Fibroblast of mammary gland (primary cell): ENCODE measurements around the gene MLC1.
"Not testable (repeated sequence)": the region's sequence is repeated elsewhere in the genome, so short reads cannot be mapped to it uniquely, and the experiment has no call there.

Experiments used
- DNase-seq: peaks from one replicate; pipeline ENCODE4 v3.0.0-alpha.2; 2010; ENCODE audit warnings: low read depth
- H3K4me3 ChIP-seq: 2 replicates; pipeline ENCODE4 v1.5.1; 2011; ENCODE audit warnings: low read depth, mild to moderate bottlenecking, low read length, moderate library complexity; ENCODE audit not compliant: control insufficient read depth
- TF ChIP-seq, protein P1 (sequence below): conservative IDR thresholded peaks from 2 replicates; pipeline ENCODE4 v1.5.1; 2011; ENCODE audit warnings: low read depth, low read length, inconsistent platforms; ENCODE audit not compliant: control insufficient read depth, insufficient read depth

MLC1 gene

DNA sequence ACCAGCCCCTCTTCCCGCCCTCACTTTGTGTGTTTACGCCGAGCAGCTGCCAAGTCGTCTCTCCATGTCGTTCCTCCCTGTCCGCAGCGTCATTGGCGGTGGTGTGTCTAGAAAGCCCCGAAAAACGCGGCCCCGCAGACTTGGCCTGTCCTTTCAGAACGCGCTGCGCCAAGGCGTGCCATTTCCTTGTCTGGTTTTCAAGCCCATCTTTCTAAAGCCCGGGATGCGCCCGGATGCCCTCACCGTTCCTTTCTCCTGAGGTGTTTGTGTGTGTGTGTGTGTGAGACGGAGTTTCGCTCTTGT, 5.1 kb upstream of the MLC1 start:
- TF ChIP-seq, protein P1, sequence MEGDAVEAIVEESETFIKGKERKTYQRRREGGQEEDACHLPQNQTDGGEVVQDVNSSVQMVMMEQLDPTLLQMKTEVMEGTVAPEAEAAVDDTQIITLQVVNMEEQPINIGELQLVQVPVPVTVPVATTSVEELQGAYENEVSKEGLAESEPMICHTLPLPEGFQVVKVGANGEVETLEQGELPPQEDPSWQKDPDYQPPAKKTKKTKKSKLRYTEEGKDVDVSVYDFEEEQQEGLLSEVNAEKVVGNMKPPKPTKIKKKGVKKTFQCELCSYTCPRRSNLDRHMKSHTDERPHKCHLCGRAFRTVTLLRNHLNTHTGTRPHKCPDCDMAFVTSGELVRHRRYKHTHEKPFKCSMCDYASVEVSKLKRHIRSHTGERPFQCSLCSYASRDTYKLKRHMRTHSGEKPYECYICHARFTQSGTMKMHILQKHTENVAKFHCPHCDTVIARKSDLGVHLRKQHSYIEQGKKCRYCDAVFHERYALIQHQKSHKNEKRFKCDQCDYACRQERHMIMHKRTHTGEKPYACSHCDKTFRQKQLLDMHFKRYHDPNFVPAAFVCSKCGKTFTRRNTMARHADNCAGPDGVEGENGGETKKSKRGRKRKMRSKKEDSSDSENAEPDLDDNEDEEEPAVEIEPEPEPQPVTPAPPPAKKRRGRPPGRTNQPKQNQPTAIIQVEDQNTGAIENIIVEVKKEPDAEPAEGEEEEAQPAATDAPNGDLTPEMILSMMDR: no peak
- no peak for DNase-seq
- no peak overlapping the region for H3K4me3 ChIP-seq

DNA sequence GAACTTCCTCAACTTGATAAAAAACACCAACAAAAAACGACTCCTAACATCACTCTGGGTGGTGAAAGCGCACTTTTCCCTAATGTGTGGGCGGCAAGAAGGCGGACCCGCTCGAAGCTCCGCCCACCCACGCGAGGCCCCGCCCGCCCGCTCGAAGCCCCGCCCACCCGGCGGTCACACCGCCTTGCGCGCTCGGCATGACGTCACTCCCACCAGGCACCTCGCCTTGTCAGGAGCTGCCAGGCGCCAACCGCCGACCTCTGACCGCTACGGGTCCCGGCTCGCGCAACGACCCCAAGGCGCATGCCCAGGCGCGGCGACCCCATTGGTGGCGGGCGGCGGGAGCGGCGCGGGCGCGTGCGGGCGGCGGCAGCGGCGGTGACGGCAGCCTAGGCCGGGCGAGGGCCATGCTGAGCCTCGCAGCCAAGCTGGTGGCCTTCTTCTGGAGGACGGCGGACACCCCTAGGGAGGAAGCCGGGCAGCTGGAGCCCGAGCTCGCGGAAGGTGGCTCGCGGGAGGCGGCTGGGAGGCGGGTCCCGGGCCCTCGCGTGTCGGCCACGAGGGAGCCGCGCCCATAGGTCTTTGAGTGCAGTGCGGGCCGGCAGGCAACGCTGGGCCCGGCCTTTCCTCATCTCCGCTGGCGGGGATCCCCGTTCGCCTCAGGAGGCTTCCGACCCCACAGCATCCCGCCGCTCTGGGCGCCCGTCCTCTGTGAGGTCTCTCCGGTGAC, 4.6 kb upstream of the MLC1 start, which contains the start of gene MOV10L1:
TSS of gene MOV10L1 (plus strand) at position 325 of the 730 bp plus-strand sequence. CDS start at position 408, 83 bp downstream.
- TF ChIP-seq, protein P1: no peak
- DNase-seq: peak; percentile 45
- no peak within 1 kb of the TSS for H3K4me3 ChIP-seq

DNA sequence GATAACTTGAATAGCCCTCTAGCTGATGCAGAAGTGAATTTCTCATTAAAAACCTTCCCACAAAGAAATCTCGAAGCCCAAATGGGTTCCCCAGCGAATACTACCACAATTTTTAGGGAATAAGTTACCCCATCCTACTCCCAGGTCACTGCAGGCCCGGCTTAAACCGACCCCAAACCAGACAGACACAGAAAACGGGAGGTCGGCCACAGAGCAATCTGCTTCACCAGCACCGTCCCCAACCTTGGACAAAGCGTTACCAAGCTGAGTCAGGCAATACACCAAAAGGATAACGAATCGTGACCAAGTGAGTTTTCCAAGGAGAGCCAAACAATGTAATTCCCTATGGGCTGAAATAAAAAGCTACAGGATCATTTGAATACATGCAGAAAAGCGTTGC, 4.0 kb upstream of the MLC1 start:
- DNase-seq: no peak
- TF ChIP-seq, protein P1: no peak
- H3K4me3 ChIP-seq: no peak overlapping the region

- DNase-seq: no peak
- H3K4me3 ChIP-seq: no peak overlapping the region
- TF ChIP-seq, protein P1: no peak
These were observed 2.9 kb upstream of the MLC1 start for GRCh38 chr22:50088096-50088495.

- no peak for DNase-seq
- TF ChIP-seq, protein P1: no peak
These were observed 2.4 kb upstream of the MLC1 start for GRCh38 chr22:50087646-50088045.

DNA sequence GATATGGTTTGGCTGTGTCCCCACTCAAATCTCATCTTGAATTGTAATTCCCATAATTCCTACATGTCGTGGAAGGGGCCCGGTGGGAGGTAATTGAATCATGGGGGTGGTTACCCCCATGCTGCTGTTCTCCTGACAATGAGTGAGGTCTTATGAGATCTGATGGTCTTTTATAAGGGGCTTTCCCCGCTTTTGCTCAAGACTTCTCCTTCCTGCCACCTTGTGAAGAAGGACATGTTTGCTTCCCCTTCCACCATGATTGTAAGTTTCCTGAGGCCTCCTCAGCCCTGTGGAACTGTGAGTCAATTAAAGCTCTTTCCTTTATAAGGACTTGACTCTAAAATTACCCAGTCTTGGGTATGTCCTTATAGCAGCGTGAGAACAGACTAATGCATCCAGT, 1.7 kb upstream of the MLC1 start:
- DNase-seq, H3K4me3 ChIP-seq: not testable (repeated sequence)

More at GRCh38 chr22:50087646-50088045, 2.4 kb upstream of the MLC1 start:
- H3K4me3 ChIP-seq: no peak overlapping the region

GRCh38 chr22:50086526-50086925, 1.3 kb upstream of the MLC1 start:
- H3K4me3 ChIP-seq: no peak overlapping the region
- TF ChIP-seq, protein P1: no peak
- DNase-seq: peak; percentile 40
